Ovary (tissue), 3 donors: ENCODE data around the gene TMEM120B.

ENCODE experiments used
- POLR2A ChIP-seq: fragments of 450-650 bp; IDR thresholded peaks from one replicate; pipeline ENCODE4 v1.6.1; 2017; ENCODE audit warnings: antibody characterized with exemption, mild to moderate bottlenecking, moderate library complexity
- TF ChIP-seq, protein P1 (sequence below), 3 donors: fragments of 450-650 bp in 2 of 3; fragments of 200-600 bp in 1 of 3; IDR thresholded peaks; one replicate each; pipeline versions ENCODE4 v1.5.1 to v1.8.0; 2016 to 2022; ENCODE audit warnings: antibody characterized with exemption in 3 of 3, mild to moderate bottlenecking in 1 of 3
- donor health status: DM: no; HTN: no; CAD: no.

DNA sequence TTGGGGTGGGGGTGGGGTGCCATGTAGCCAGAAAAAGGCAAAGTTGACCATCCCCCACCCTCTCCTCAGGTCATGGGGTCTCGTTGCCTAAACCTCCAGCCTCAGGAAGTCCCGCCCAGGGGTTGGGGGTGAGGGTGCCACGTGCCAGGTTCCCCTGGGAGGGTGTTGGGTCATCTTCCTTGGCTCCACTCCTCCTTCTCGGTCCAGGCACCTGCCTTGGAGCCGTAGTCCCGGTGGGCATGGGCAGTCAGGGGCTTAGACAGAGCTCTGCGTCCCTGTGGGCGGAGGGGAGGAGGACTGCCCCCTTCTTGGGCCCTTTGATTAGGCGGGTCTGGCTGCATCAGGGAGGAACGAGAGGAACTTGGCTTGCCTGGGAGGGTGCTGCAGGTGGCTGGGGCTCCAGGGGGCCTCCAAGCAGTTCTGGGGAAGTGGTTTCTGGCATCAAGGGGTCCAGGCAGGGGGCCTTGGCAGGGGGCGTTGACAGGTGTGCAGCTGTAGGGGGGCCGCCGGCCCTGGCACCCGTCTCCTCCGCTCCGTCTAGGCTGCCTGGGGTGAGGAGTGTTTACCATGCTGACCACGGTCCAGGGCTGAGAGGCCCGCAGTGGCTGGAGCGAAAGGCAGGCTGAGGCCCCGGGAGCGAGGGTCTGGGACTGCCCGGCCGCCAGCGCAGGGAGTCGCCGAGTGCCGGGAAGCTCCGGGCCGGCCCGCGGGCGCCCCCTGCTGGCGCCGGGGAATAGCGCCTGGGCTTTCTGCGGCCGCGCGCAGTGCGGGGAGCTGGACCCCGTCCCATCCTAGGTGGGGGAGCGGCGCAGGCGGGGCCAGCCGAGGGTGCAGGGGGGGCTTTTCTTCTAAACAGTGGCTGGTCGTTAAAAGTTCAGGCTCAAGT, 99.1 kb downstream of the TMEM120B start:
- TF ChIP-seq POLR2A = no peak
- TF ChIP-seq, protein P1, sequence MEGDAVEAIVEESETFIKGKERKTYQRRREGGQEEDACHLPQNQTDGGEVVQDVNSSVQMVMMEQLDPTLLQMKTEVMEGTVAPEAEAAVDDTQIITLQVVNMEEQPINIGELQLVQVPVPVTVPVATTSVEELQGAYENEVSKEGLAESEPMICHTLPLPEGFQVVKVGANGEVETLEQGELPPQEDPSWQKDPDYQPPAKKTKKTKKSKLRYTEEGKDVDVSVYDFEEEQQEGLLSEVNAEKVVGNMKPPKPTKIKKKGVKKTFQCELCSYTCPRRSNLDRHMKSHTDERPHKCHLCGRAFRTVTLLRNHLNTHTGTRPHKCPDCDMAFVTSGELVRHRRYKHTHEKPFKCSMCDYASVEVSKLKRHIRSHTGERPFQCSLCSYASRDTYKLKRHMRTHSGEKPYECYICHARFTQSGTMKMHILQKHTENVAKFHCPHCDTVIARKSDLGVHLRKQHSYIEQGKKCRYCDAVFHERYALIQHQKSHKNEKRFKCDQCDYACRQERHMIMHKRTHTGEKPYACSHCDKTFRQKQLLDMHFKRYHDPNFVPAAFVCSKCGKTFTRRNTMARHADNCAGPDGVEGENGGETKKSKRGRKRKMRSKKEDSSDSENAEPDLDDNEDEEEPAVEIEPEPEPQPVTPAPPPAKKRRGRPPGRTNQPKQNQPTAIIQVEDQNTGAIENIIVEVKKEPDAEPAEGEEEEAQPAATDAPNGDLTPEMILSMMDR (IDR thresholded peaks at IDR 0.05) = peak; percentile 96 to 98 (median 98)
